Prostate gland (tissue), 2 donors: Measurements from ENCODE around the gene CHRD. TPM values are rescaled to one million over a fixed set of nuclear protein-coding genes. Genes with fewer than 3 reads are reported as not detected.
A peak's percentile ranks its signal among the peaks of the same experiment; 100 is the strongest.
"Not testable (repeated sequence)": the region's sequence is repeated elsewhere in the genome, so short reads cannot be mapped to it uniquely, and the experiment has no call there.

Source experiments
- DNase-seq: peaks from one replicate; pipeline ENCODE4 v3.0.0-alpha.2; 2019; ENCODE audit warnings: low spot score
- H3K27ac ChIP-seq, 2 donors: fragments of 200-600 bp; sonication (generic); 2 replicates each; pipeline ENCODE4 v1.5.1; 2017 to 2019
- H3K27me3 ChIP-seq: fragments of 200-600 bp; sonication (generic); replicated peaks from 2 replicates; pipeline ENCODE4 v1.5.1; 2019; ENCODE audit not compliant: insufficient read depth
- H3K36me3 ChIP-seq, 2 donors: fragments of 200-600 bp; sonication (generic); 1 replicate in 1 of 2; 2 replicates in 1 of 2; pipeline versions ENCODE4 v1.5.1 to v1.8.1; 2017 to 2019
- H3K4me1 ChIP-seq: fragments of 200-600 bp; sonication (generic); replicated peaks from 2 replicates; pipeline ENCODE4 v1.5.1; 2019
- H3K4me3 ChIP-seq, 2 donors: fragments of 200-600 bp; sonication (generic); 2 replicates each; pipeline ENCODE4 v1.5.1; 2017 to 2019
- H3K9me3 ChIP-seq: fragments of 200-600 bp; sonication (generic); 2 replicates; pipeline ENCODE4 v1.5.1; 2017
- POLR2A ChIP-seq: fragments of 450-650 bp; IDR thresholded peaks from one replicate; pipeline ENCODE4 v1.6.1; 2016; ENCODE audit warnings: antibody characterized with exemption, mild to moderate bottlenecking
- POLR2AphosphoS5 ChIP-seq: sonication (generic); formaldehyde crosslinking; IDR thresholded peaks from one replicate; pipeline ENCODE4 v1.6.1; 2017; ENCODE audit warnings: antibody characterized with exemption
- WGBS: methylation state at CpG from one replicate; pipeline ENCODE4 v1.1.5; 2018; 5-methylcytosine and 5-hydroxymethylcytosine counted together
- intact Hi-C: fragments of 100-400 bp; cut with DNase I; formaldehyde crosslinking; loops from one replicate; pipeline ENCODE4 v1.14.2; 2022
- total RNA-seq, 2 donors: library from RNA; depleted of rRNA; stranded (reverse); fragments of >200 nt; gene quantifications; one replicate each; pipeline ENCODE4 v1.1.0, GENCODE V29; 2016
- TF ChIP-seq, protein P1 (sequence below), 4 experiments: fragments of 200-600 bp in 2 of 4; fragments of 450-650 bp in 2 of 4; sonication (generic) in 2 of 4; IDR thresholded peaks; 1 replicate in 3 of 4; 2 replicates in 1 of 4; pipeline ENCODE4 v1.5.1; 2016 to 2019; ENCODE audit warnings: antibody characterized with exemption in 4 of 4, mild to moderate bottlenecking in 2 of 4, moderate library complexity in 2 of 4

Gene CHRD
- total RNA-seq, 2 donors from 2014 or later = 2.5 to 8.0 TPM

GRCh38 chr3:184337399-184337714, 42.5 kb upstream of the CHRD start, which contains the start of gene FAM131A:
Gene FAM131A, plus strand, starts transcription at chr3:184337600. Its CDS starts 31 bp downstream, at chr3:184337631.
- intact Hi-C loops = no loop called here
- Histone ChIP-seq H3K27ac (peak within 1 kb of the TSS; percentile 94 to 97), H3K4me3 (peak within 1 kb of the TSS; percentile 51 to 78), H3K9me3 (no peaks in the 10 kb centered on the region), H3K36me3 (peaks cover 0 to 9% of the 10 kb centered on the region in 2 donors), H3K27me3 (no peaks in the 10 kb centered on the region), H3K4me1 (peaks cover 14% of the 10 kb centered on the region)
- TF ChIP-seq, protein P1, sequence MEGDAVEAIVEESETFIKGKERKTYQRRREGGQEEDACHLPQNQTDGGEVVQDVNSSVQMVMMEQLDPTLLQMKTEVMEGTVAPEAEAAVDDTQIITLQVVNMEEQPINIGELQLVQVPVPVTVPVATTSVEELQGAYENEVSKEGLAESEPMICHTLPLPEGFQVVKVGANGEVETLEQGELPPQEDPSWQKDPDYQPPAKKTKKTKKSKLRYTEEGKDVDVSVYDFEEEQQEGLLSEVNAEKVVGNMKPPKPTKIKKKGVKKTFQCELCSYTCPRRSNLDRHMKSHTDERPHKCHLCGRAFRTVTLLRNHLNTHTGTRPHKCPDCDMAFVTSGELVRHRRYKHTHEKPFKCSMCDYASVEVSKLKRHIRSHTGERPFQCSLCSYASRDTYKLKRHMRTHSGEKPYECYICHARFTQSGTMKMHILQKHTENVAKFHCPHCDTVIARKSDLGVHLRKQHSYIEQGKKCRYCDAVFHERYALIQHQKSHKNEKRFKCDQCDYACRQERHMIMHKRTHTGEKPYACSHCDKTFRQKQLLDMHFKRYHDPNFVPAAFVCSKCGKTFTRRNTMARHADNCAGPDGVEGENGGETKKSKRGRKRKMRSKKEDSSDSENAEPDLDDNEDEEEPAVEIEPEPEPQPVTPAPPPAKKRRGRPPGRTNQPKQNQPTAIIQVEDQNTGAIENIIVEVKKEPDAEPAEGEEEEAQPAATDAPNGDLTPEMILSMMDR (IDR thresholded peaks at IDR 0.05) = no peak
- TF ChIP-seq POLR2A (no peak), POLR2AphosphoS5 (no peak)
- WGBS = 17% methylated on average over 6 of the region's 6 CpGs
- peak; percentile 27 for DNase-seq

DNA sequence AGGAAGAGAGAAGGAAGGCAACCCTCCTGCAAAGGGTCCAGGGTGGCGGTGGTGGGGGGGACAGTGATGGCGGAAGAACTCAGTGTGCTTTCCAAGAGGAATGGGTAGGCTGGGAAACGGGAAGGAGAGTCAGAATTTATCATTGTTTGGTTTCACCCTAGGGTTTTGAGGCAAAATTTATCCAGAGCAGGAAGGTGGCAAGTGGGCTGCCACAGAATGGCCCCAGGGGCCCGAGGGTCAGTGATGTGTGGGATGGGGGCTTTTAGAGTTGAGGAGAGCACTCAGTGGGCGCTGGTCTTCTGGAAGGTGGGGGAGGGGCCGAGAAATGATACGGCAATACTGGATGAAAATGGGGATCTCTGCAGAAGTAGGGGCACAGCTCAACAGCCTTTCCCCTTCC, 41.9 kb upstream of the CHRD start:
- WGBS = 62% methylated on average over 7 of the region's 7 CpGs
- Histone ChIP-seq H3K27me3 (no peaks in the 10 kb centered on the region), H3K4me1 (peaks cover 14% of the 10 kb centered on the region), H3K27ac (peak overlapping the region; percentile 94 to 97), H3K9me3 (no peaks in the 10 kb centered on the region), H3K36me3 (peaks cover 0 to 4% of the 10 kb centered on the region in 2 donors), H3K4me3 (no peak overlapping the region)
- DNase-seq = no peak
- TF ChIP-seq POLR2AphosphoS5 (no peak), POLR2A (no peak)
- TF ChIP-seq, protein P1 (IDR thresholded peaks at IDR 0.05) = no peak
- intact Hi-C loops = no loop called here

DNA sequence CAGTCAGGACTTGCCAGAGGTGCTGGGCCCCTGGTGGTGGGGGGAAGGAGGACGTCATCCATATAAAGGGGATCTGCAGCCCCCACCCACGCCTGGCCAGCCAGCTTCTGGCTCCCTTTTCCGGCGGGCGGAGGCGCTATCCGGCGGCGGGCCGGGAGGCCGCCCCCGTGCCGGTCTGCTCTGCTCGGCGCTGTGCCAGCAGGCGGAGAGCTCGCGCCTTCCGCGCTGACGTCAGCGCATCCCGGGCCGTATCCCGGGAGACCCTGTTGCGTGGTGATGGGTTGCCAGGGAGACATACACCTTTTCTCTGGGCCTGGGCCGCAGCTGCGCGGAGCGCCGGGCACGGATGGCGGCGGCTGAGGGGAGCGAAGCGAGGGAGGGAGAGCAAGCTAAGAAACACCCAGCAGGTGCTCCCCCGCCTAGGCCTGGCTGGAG, 41.3 kb upstream of the CHRD start:
- TF ChIP-seq, protein P1 (IDR thresholded peaks at IDR 0.05) = peak in 1 of 4 experiments; percentile 26
- TF ChIP-seq POLR2AphosphoS5 (peak; percentile 53), POLR2A (peak; percentile 31)
- DNase-seq = peak; percentile 56
- Histone ChIP-seq H3K4me1 (peaks cover 14% of the 10 kb centered on the region), H3K27ac (peak overlapping the region; percentile 94 to 97), H3K4me3 (peak overlapping the region in 1 of 2 donors; percentile 4), H3K36me3 (peaks cover 0 to 3% of the 10 kb centered on the region in 2 donors), H3K27me3 (no peaks in the 10 kb centered on the region), H3K9me3 (no peaks in the 10 kb centered on the region)
- 8% methylated on average over 7 of the region's 37 CpGs for WGBS
- intact Hi-C loops = no loop called here

DNA sequence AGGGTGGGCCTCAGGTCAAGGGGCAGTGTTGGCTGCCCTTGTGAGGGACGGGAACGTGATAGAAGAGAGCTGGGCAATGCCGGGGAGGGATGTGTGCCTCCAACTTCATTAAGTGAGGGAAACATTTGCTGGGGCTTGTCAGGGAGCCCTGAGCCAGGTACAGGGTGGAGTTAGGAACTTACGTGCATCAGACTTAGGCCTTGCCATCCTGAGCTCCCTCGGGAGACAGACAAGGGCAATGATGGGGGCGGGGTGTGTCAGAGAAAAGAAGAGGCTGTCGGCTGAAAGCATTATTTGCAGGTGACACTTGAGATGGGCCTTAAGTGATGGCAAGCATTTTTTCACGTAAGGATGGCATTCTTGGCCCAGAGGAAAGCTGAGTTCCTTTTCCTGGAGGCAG, 40.9 kb upstream of the CHRD start:
- Histone ChIP-seq H3K4me3 (peak overlapping the region in 1 of 2 donors; percentile 4), H3K27me3 (no peaks in the 10 kb centered on the region), H3K4me1 (peaks cover 14% of the 10 kb centered on the region), H3K36me3 (no peaks in the 10 kb centered on the region), H3K9me3 (no peaks in the 10 kb centered on the region), H3K27ac (peak overlapping the region; percentile 94 to 97)
- intact Hi-C loops = no loop called here
- TF ChIP-seq POLR2A (no peak), POLR2AphosphoS5 (no peak)
- TF ChIP-seq, protein P1 (IDR thresholded peaks at IDR 0.05) = no peak
- WGBS = 28% methylated on average over 8 of the region's 8 CpGs
- DNase-seq = peak; percentile 15

DNA sequence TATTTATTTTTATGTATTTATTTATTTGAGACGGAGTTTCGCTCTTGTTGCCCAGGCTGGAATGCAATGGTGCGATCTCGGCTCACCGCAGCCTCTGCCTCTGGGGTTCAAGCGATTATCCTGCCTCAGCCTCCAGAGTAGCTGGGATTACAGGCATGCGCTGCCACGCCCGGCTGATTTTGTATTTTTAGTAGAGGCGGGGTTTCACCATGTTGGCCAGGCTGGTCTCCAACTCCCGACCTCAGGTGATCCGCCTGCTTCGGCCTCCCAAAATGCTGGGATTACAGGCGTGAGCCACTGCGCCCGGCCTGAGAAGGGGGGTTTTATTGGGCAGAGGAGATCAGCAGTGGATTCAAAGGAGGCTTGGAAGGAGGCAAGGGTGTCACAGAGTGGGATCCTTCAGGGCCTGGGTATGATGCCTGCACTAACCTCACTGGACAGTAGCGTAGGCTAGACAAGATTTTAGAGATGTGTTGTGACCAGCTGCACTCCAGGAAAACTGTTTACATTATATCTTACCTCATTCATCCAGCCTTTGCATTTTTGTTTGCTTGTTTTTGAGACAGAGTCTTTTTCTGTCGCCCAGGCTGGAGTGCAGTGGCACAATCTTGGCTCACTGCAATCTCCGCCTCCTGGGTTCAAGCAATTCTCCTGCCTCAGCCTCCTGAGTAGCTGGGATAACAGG, 40.3 kb upstream of the CHRD start:
- H3K9me3 ChIP-seq, H3K36me3 ChIP-seq, H3K27me3 ChIP-seq, H3K4me3 ChIP-seq, intact Hi-C loops, DNase-seq: not testable (repeated sequence)
- WGBS = 85% methylated on average over 19 of the region's 19 CpGs
- peak overlapping the region in 1 of 2 donors; percentile 94 for H3K27ac ChIP-seq
- H3K4me1 ChIP-seq = peaks cover 14% of the 10 kb centered on the region
